Nephron progenitor cell (in vitro differentiated cells): ENCODE data around the gene CLPTM1.

ENCODE experiments used
- DNase-seq: peaks from one replicate; pipeline ENCODE4 v3.0.0; 2021
- H3K27ac Mint-ChIP-seq: 2 replicates; pipeline ENCODE4 v1.8.0; 2021; ENCODE audit warnings: mild to moderate bottlenecking, moderate library complexity, mixed read lengths
- H3K27me3 Mint-ChIP-seq: 2 replicates; pipeline ENCODE4 v1.8.0; 2021; ENCODE audit warnings: mild to moderate bottlenecking, low read depth, mixed read lengths; ENCODE audit not compliant: poor library complexity
- H3K36me3 Mint-ChIP-seq: 2 replicates; pipeline ENCODE4 v1.8.0; 2021; ENCODE audit warnings: low read depth, mixed read lengths
- H3K4me1 Mint-ChIP-seq: 2 replicates; pipeline ENCODE4 v1.8.0; 2021; ENCODE audit warnings: mixed read lengths
- H3K4me3 Mint-ChIP-seq: 2 replicates; pipeline ENCODE4 v1.8.0; 2021; ENCODE audit warnings: mild to moderate bottlenecking, moderate library complexity, mixed read lengths
- H3K9me3 Mint-ChIP-seq: 2 replicates; pipeline ENCODE4 v1.8.0; 2021; ENCODE audit warnings: mild to moderate bottlenecking, moderate library complexity, mixed read lengths
- CTCF ChIP-seq: fragments of 200-600 bp; sonication (generic); IDR thresholded peaks from 2 replicates; pipeline ENCODE4 v1.5.0; 2021; ENCODE audit warnings: antibody characterized with exemption

Gene CLPTM1

GRCh38 chr19:44958090-44958489, 2.9 kb downstream of the CLPTM1 start:
- Mint-ChIP-seq H3K4me3 (no peak overlapping the region), H3K36me3 (peaks cover 16% of the 10 kb centered on the region), H3K4me1 (peaks cover 54% of the 10 kb centered on the region), H3K9me3 (no peaks in the 10 kb centered on the region), H3K27ac (no peak overlapping the region), H3K27me3 (no peaks in the 10 kb centered on the region)
- DNase-seq = no peak
- TF ChIP-seq CTCF = no peak

GRCh38 chr19:44959691-44960090, 4.5 kb downstream of the CLPTM1 start:
- Mint-ChIP-seq H3K27ac (peak overlapping the region; percentile 86), H3K4me1 (peaks cover 41% of the 10 kb centered on the region), H3K36me3 (peaks cover 21% of the 10 kb centered on the region), H3K27me3 (no peaks in the 10 kb centered on the region), H3K4me3 (no peak overlapping the region), H3K9me3 (no peaks in the 10 kb centered on the region)
- DNase-seq = no peak
- no peak for TF ChIP-seq CTCF

DNA sequence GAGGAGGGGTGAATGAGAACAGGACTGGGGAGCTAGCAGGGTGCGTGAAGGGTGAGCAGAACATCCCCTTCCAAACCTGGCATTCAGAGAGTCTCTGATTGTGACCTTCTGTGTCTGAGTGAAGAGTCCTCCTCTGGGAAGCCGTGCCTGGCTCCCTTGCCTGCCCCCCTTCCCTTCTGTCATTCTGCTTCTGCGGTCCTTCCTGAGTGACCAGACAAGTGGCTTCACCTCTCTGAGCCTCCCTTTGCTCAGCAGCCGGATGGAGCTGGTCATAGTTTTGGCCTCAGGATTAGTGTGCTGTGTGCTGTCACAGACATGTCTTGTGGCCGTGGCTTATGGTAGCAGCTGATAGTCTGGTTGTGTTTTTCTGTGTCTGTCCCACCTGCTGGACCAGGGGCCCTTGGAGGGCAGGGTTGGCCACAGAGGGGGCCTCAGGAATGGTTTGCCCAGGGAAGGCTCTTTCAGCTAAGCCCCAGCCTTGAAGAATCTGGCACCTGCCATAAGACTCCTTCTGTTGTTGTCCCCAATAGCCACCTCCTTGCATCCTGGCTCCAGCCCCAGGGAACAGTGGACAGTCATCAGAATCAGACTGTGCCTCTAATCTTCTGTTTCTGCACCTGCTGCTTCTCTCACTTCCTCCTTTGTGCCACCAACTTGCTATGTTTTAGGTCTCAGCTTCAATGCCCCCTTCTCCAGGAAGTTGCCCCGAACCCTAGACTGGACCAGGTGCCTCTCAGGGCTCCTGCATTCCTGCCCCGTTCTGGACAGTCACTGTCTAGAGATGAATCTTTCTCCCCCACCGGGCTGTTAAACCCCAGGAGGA, 5.9 kb downstream of the CLPTM1 start:
- H3K4me3 Mint-ChIP-seq = no peak overlapping the region
- no peak for DNase-seq
- H3K27ac Mint-ChIP-seq = peak overlapping the region; percentile 22
- H3K27me3 Mint-ChIP-seq = no peaks in the 10 kb centered on the region
- H3K4me1 Mint-ChIP-seq = peaks cover 33% of the 10 kb centered on the region
- peaks cover 25% of the 10 kb centered on the region for H3K36me3 Mint-ChIP-seq
- no peaks in the 10 kb centered on the region for H3K9me3 Mint-ChIP-seq
- no peak for TF ChIP-seq CTCF

DNA sequence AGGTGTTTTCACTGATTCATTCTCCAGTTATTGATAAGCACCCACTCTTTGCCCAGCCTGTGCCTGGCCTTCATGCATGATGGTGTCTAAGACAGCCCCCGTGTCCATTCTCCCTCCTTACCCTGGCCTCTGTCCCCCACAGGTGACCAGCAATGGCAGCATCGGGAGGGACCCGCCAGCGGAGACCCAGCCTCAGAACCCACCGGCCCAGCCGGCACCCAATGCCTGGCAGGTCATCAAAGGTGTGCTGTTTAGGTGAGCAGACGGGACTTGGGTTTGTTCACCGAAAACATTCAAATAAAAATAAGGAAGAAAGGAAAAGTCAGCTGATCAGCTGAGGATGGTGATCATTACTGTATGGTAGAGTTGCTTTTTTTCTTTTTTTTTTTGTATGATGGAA, 6.6 kb downstream of the CLPTM1 start:
- H3K4me1 Mint-ChIP-seq = peaks cover 26% of the 10 kb centered on the region
- no peaks in the 10 kb centered on the region for H3K9me3 Mint-ChIP-seq
- H3K4me3 Mint-ChIP-seq = no peak overlapping the region
- H3K36me3 Mint-ChIP-seq = peaks cover 29% of the 10 kb centered on the region
- no peaks in the 10 kb centered on the region for H3K27me3 Mint-ChIP-seq
- TF ChIP-seq CTCF = no peak
- no peak for DNase-seq
- H3K27ac Mint-ChIP-seq = no peak overlapping the region

- TF ChIP-seq CTCF = no peak
- no peak for DNase-seq
These were observed 12.9 kb downstream of the CLPTM1 start for GRCh38 chr19:44968118-44968517.

GRCh38 chr19:44968670-44969069, 13.5 kb downstream of the CLPTM1 start:
- Mint-ChIP-seq H3K4me3 (no peak overlapping the region), H3K36me3 (peaks cover 33% of the 10 kb centered on the region), H3K4me1 (no peaks in the 10 kb centered on the region), H3K27ac (no peak overlapping the region), H3K9me3 (no peaks in the 10 kb centered on the region), H3K27me3 (no peaks in the 10 kb centered on the region)
- DNase-seq = no peak
- no peak for TF ChIP-seq CTCF

More at GRCh38 chr19:44968118-44968517, 12.9 kb downstream of the CLPTM1 start:
- no peak overlapping the region for H3K4me3 Mint-ChIP-seq
- H3K27me3 Mint-ChIP-seq = no peaks in the 10 kb centered on the region
- H3K27ac Mint-ChIP-seq = peak overlapping the region; percentile 78
- peaks cover 33% of the 10 kb centered on the region for H3K36me3 Mint-ChIP-seq
- H3K9me3 Mint-ChIP-seq = no peaks in the 10 kb centered on the region
- no peaks in the 10 kb centered on the region for H3K4me1 Mint-ChIP-seq
